Keratinocyte (primary cell): ENCODE data around the gene SOWAHC. TPM values are rescaled to one million over a fixed set of nuclear protein-coding genes. Genes with fewer than 3 reads are reported as not detected.

Source experiments
- DNase-seq: peaks from one replicate; pipeline ENCODE4 v3.0.0-alpha.2; 2011; ENCODE audit warnings: low read depth, missing footprints, low spot score
- FAIRE-seq: peaks from 2 replicates; lab custom pipeline; 2011; peaks lifted over from hg19 to GRCh38; lab: Jason Lieb, UNC
- H2AFZ ChIP-seq: 2 replicates; pipeline ENCODE4 v1.6.0; 2012; ENCODE audit warnings: low read length, control low read depth, inconsistent platforms; ENCODE audit not compliant: control insufficient read depth
- H3K27ac ChIP-seq: 2 replicates; pipeline ENCODE4 v1.5.1; 2011; ENCODE audit warnings: low read length; ENCODE audit not compliant: control insufficient read depth, insufficient read depth
- H3K27me3 ChIP-seq: 3 replicates; pipeline ENCODE4 v1.6.0; 2011; ENCODE audit warnings: low read length; ENCODE audit not compliant: control insufficient read depth, insufficient read depth; ENCODE audit errors: extremely low read depth
- H3K36me3 ChIP-seq, 2 experiments: 2 replicates in 1 of 2; 3 replicates in 1 of 2; pipeline ENCODE4 v1.5.1; 2011; ENCODE audit warnings: low read length in 2 of 2, mild to moderate bottlenecking in 1 of 2; ENCODE audit not compliant: control insufficient read depth in 2 of 2, insufficient read depth in 2 of 2; ENCODE audit errors: extremely low read depth in 1 of 2
- H3K4me1 ChIP-seq: 3 replicates; pipeline ENCODE4 v1.5.1; 2011; ENCODE audit warnings: low read length; ENCODE audit not compliant: control insufficient read depth, insufficient read depth; ENCODE audit errors: extremely low read depth
- H3K4me2 ChIP-seq: 3 replicates; pipeline ENCODE4 v1.6.0; 2011; ENCODE audit warnings: low read depth, low read length; ENCODE audit not compliant: control insufficient read depth, insufficient read depth; ENCODE audit errors: extremely low read depth
- H3K4me3 ChIP-seq, 3 experiments: fragments of 200-600 bp in 1 of 3; sonication (generic) in 1 of 3; 2 replicates in 2 of 3; 3 replicates in 1 of 3; pipeline ENCODE4 v1.5.1; 2011 to 2016; ENCODE audit warnings: low read length in 3 of 3, mild to moderate bottlenecking in 3 of 3, control low read depth in 2 of 3, inconsistent platforms in 1 of 3, low read depth in 1 of 3, mixed read lengths in 1 of 3, mixed run types in 1 of 3, moderate library complexity in 1 of 3; ENCODE audit not compliant: control insufficient read depth in 2 of 3, insufficient read depth in 2 of 3; ENCODE audit errors: extremely low read depth in 1 of 3
- H3K79me2 ChIP-seq: 2 replicates; pipeline ENCODE4 v1.6.0; 2012; ENCODE audit warnings: low read length; ENCODE audit not compliant: control insufficient read depth, insufficient read depth
- H3K9ac ChIP-seq: 3 replicates; pipeline ENCODE4 v1.6.0; 2011; ENCODE audit warnings: low read length; ENCODE audit not compliant: control insufficient read depth, insufficient read depth; ENCODE audit errors: extremely low read depth
- H3K9me1 ChIP-seq: 3 replicates; pipeline ENCODE4 v1.6.0; 2011; ENCODE audit warnings: low read length; ENCODE audit not compliant: control insufficient read depth, insufficient read depth; ENCODE audit errors: extremely low read depth
- H3K9me3 ChIP-seq: 2 replicates; pipeline ENCODE4 v1.5.1; 2012; ENCODE audit warnings: low read depth, low read length; ENCODE audit not compliant: control insufficient read depth
- H4K20me1 ChIP-seq: 3 replicates; pipeline ENCODE4 v1.6.0; 2011; ENCODE audit warnings: low read length; ENCODE audit not compliant: control insufficient read depth, insufficient read depth; ENCODE audit errors: extremely low read depth
- CTCF ChIP-seq, 3 experiments: IDR thresholded peaks in 1 of 3; conservative IDR thresholded peaks in 1 of 3; optimal IDR thresholded peaks in 1 of 3; 2 replicates in 2 of 3; 3 replicates in 1 of 3; pipeline versions ENCODE3 to v1.5.1; 2011; ENCODE audit warnings: low read length in 3 of 3, mild to moderate bottlenecking in 3 of 3, moderate library complexity in 2 of 3, control low read depth in 1 of 3, inconsistent platforms in 1 of 3; ENCODE audit not compliant: insufficient read depth in 2 of 3; ENCODE audit errors: extremely low read depth in 1 of 3
- EZH2 ChIP-seq: IDR thresholded peaks from one replicate; pipeline ENCODE4 v1.6.1; 2012; ENCODE audit warnings: inconsistent platforms, mild to moderate bottlenecking, low read length, moderate library complexity
- dilution Hi-C: fragments of 300-500 bp; cut with MboI; formaldehyde crosslinking; loops from one replicate; pipeline ENCODE4 v1.7.0; 2020; ENCODE audit warnings: low sequenced_read_pairs; ENCODE audit not compliant: extremely low pct_ligation_motif_present
- polyA plus RNA-seq, 5 experiments: library from polyadenylated mRNA; depleted of rRNA in 3 of 5; stranded (reverse) in 3 of 5; stranded (forward) in 1 of 5; unstranded in 1 of 5; fragments of >200 nt; gene quantifications; 1 replicate in 1 of 5; 2 replicates in 3 of 5; 3 replicates in 1 of 5; pipeline versions ENCODE4 v1.2.1 to v1.2.3, GENCODE V29; 2011 to 2012; ENCODE audit warnings: missing spikeins in 2 of 5, low read depth in 1 of 5, low replicate concordance in 1 of 5

Gene SOWAHC
- polyA plus RNA-seq, 1 donor (not counting 4 experiments of a cell fraction or from before 2014, with no cell fraction given) = 22.3 TPM

DNA sequence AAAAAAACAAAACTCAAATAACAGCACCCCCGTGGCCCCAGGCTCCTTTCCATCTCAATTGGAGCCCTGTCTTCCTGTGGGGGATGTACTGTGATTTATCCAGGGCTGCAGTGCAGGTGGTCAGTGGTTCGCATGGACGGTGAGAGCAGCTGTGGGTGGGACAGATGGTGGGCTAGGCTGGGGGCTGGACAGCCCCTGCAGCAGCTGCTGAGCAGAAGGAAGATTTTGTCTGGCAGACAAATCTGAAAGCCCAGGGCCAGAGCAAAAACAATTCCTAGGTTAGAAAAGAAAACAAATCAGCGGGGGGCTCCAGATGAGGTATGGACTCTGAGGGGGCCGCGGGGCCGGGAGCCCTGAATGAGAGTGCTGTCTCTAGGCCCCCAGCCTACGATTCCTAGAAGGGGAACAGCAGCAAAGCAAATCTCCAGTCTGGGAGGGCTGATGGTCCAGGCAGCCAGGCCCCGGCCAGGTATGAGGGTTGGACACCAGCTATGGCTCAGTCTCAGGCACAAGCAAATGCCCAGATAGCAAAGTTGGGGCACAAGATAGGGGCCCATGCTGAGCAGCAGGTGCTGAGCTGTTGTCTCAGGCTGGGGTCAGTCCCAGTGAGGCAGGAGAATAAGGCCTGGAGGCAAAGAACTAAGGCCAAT is 45.4 kb downstream of the SOWAHC start:
- Histone ChIP-seq H4K20me1 (no peaks in the 10 kb centered on the region), H3K4me3 (no peak overlapping the region), H3K79me2 (no peaks in the 10 kb centered on the region), H3K27ac (no peak overlapping the region), H3K4me2 (no peak overlapping the region), H3K9me3 (no peaks in the 10 kb centered on the region), H3K36me3 (no peaks in the 10 kb centered on the region), H3K4me1 (peaks cover 19% of the 10 kb centered on the region), H3K27me3 (no peaks in the 10 kb centered on the region), H3K9me1 (no peaks in the 10 kb centered on the region), H2AFZ (no peak overlapping the region), H3K9ac (no peak overlapping the region)
- no peak for FAIRE-seq
- DNase-seq = no peak
- TF ChIP-seq EZH2 = no peak
- no peak for TF ChIP-seq CTCF (optimal IDR thresholded peaks at IDR 0.05 in 1 of 3, IDR thresholded peaks at IDR 0.05 in 1 of 3, conservative IDR thresholded peaks at IDR 0.05 in 1 of 3; ENCODE audit: extremely low read depth in 1 of 3, insufficient read depth in 2 of 3, low read length in 3 of 3)
- dilution Hi-C loops = no loop called here

- peaks cover 17% of the 10 kb centered on the region for H3K4me1 ChIP-seq
These were observed 46.1 kb downstream of the SOWAHC start for GRCh38 chr2:109660046-109660860.

More at GRCh38 chr2:109660046-109660860, 46.1 kb downstream of the SOWAHC start:
- Histone ChIP-seq H3K27ac (no peak overlapping the region), H3K36me3 (no peaks in the 10 kb centered on the region), H3K79me2 (no peaks in the 10 kb centered on the region), H3K27me3 (no peaks in the 10 kb centered on the region), H3K9me1 (no peaks in the 10 kb centered on the region), H3K4me3 (no peak overlapping the region), H3K9me3 (no peaks in the 10 kb centered on the region), H3K4me2 (no peak overlapping the region), H2AFZ (no peak overlapping the region), H4K20me1 (no peaks in the 10 kb centered on the region), H3K9ac (no peak overlapping the region)
- no peak for TF ChIP-seq CTCF (optimal IDR thresholded peaks at IDR 0.05 in 1 of 3, IDR thresholded peaks at IDR 0.05 in 1 of 3, conservative IDR thresholded peaks at IDR 0.05 in 1 of 3; ENCODE audit: extremely low read depth in 1 of 3, insufficient read depth in 2 of 3, low read length in 3 of 3)
- TF ChIP-seq EZH2 = no peak
- peak; percentile 57 for FAIRE-seq
- DNase-seq = no peak
- dilution Hi-C loops = no loop called here
